ENCODE measurements around the gene SULF2.

SULF2 gene

DNA sequence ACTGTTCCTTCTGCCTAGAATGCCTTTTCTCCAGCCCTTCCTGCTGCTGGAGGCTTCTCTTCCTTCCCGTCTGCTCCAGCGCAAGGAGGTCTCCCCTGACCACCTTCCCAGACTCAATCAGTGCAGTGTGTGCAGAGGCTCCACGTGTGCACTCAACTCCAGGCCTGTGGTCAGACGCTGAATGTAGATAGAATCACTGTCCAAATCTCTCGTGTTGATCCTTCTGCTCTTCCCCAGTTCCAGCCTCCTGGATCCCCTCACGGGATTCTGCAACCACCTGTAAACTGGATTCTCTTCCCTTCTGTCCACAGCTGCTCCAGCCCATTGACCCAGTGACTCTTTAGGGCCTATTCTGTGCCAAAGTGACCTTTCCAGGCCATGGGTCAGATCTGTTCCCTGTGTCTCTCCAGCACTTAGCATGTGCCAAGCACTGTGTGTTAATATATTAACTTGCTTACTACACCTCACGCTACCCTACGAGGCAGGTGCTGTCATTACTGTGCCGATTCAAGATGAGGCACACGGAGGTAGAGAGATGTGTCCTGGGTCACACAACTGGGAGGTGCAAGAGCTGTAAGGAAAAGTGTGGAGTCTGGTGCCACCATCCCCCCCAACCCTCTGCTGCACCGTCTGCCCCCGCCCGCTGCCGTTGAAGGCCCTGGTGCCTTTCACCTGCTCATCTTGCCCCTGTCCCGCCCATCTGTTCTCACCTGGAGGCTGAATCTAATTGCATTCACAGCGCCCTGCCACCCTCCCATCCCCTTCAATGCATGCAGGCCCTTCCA is 112.2 kb downstream of the SULF2 start:
- Histone ChIP-seq H2AFZ (ENCODE audit: low read length) (no peak overlapping the region), H3K9ac (ENCODE audit: low read depth, low read length, poor library complexity, severe bottlenecking) (no peak overlapping the region), H4K20me1 (ENCODE audit: insufficient read depth, low read length, poor library complexity, severe bottlenecking) (no peaks in the 10 kb centered on the region), H3K9me3 (ENCODE audit: insufficient read depth, low read depth, low read length) (no peaks in the 10 kb centered on the region), H3F3A (ENCODE audit: low read depth) (no peaks in the 10 kb centered on the region), H3K4me2 (ENCODE audit: low read depth, low read length, poor library complexity, severe bottlenecking) (no peak overlapping the region), H3K36me3 (ENCODE audit: insufficient read depth, low read length) (no peaks in the 10 kb centered on the region), H3K27me3 (ENCODE audit: insufficient read depth, low read length, poor library complexity, severe bottlenecking) (no peaks in the 10 kb centered on the region), H3K9me2 (replicated peaks; ENCODE audit: low read depth, low read length) (no peaks in the 10 kb centered on the region), H3K4me1 (ENCODE audit: insufficient read depth, low read length, poor library complexity, severe bottlenecking) (no peaks in the 10 kb centered on the region), H3K79me2 (ENCODE audit: insufficient read depth, low read length) (no peaks in the 10 kb centered on the region), H3K4me3 (ENCODE audit: low read length, poor library complexity, severe bottlenecking) (no peak overlapping the region)
- TF ChIP-seq EZH2phosphoT487 (IDR thresholded peaks at IDR 0.05; ENCODE audit: borderline replicate concordance): no peak
- TF ChIP-seq, protein P1, sequence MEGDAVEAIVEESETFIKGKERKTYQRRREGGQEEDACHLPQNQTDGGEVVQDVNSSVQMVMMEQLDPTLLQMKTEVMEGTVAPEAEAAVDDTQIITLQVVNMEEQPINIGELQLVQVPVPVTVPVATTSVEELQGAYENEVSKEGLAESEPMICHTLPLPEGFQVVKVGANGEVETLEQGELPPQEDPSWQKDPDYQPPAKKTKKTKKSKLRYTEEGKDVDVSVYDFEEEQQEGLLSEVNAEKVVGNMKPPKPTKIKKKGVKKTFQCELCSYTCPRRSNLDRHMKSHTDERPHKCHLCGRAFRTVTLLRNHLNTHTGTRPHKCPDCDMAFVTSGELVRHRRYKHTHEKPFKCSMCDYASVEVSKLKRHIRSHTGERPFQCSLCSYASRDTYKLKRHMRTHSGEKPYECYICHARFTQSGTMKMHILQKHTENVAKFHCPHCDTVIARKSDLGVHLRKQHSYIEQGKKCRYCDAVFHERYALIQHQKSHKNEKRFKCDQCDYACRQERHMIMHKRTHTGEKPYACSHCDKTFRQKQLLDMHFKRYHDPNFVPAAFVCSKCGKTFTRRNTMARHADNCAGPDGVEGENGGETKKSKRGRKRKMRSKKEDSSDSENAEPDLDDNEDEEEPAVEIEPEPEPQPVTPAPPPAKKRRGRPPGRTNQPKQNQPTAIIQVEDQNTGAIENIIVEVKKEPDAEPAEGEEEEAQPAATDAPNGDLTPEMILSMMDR (conservative IDR thresholded peaks at IDR 0.05; ENCODE audit: low read length): no peak

DNA sequence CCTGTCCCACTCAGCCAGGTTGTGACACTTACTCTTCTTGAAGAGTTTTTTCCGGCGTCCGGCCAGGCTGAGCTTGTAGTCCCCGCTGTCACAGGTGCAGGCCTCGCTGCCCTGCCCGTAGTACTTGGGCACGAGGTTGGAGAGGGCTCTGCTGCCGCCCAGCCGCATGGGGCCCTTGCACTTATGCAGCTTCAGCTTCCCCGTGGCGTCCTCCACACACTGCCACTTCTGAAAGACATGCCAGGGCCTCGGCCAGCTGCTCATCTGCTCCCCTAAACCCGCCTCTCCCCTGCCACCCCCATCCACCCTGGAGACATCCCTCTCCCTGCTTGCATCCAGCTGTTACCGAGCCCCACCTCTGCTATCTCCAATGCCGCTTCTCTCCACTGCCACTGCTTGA is 113.1 kb downstream of the SULF2 start:
- TF ChIP-seq, protein P1 (conservative IDR thresholded peaks at IDR 0.05; ENCODE audit: low read length): no peak
- Histone ChIP-seq H3K4me2 (ENCODE audit: low read depth, low read length, poor library complexity, severe bottlenecking) (no peak overlapping the region), H3K27me3 (ENCODE audit: insufficient read depth, low read length, poor library complexity, severe bottlenecking) (no peaks in the 10 kb centered on the region), H3K9ac (ENCODE audit: low read depth, low read length, poor library complexity, severe bottlenecking) (no peak overlapping the region), H3K4me1 (ENCODE audit: insufficient read depth, low read length, poor library complexity, severe bottlenecking) (no peaks in the 10 kb centered on the region), H3K9me2 (replicated peaks; ENCODE audit: low read depth, low read length) (no peaks in the 10 kb centered on the region), H3F3A (ENCODE audit: low read depth) (no peaks in the 10 kb centered on the region), H3K36me3 (ENCODE audit: insufficient read depth, low read length) (no peaks in the 10 kb centered on the region), H3K4me3 (ENCODE audit: low read length, poor library complexity, severe bottlenecking) (no peak overlapping the region), H4K20me1 (ENCODE audit: insufficient read depth, low read length, poor library complexity, severe bottlenecking) (no peaks in the 10 kb centered on the region), H3K79me2 (ENCODE audit: insufficient read depth, low read length) (no peaks in the 10 kb centered on the region), H2AFZ (ENCODE audit: low read length) (no peak overlapping the region), H3K9me3 (ENCODE audit: insufficient read depth, low read depth, low read length) (no peaks in the 10 kb centered on the region)

DNA sequence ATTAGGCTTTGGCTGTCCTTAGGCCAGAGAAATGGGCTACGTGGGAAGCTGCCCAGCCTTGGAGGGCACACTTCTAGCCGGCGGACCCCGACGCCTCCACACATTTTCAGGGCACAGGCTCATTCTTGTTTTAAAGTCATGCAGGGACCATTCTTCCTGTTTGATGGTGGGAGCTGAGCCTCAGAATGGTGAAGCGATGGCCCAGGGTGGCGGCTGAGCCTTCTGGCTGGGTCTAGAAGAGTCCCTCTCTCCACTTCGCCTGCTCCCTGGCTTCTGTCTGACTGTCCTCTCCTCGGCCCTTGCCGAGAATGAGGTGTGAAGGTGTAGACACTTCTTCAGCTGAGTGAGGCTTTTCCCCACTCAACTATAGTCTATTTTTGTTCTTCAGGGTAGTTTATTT is 114.4 kb downstream of the SULF2 start:
- Histone ChIP-seq H2AFZ (ENCODE audit: low read length) (no peak overlapping the region), H3K4me1 (ENCODE audit: insufficient read depth, low read length, poor library complexity, severe bottlenecking) (no peaks in the 10 kb centered on the region)
- no peak for TF ChIP-seq EZH2phosphoT487 (IDR thresholded peaks at IDR 0.05; ENCODE audit: borderline replicate concordance)
- TF ChIP-seq, protein P1 (conservative IDR thresholded peaks at IDR 0.05; ENCODE audit: low read length): no peak

More for the DNA sequence above, 114.4 kb downstream of the SULF2 start:
- Histone ChIP-seq H3K36me3 (ENCODE audit: insufficient read depth, low read length) (no peaks in the 10 kb centered on the region), H3K27me3 (ENCODE audit: insufficient read depth, low read length, poor library complexity, severe bottlenecking) (no peaks in the 10 kb centered on the region), H3K9me3 (ENCODE audit: insufficient read depth, low read depth, low read length) (no peaks in the 10 kb centered on the region), H3K4me2 (ENCODE audit: low read depth, low read length, poor library complexity, severe bottlenecking) (no peak overlapping the region), H3K9me2 (replicated peaks; ENCODE audit: low read depth, low read length) (no peaks in the 10 kb centered on the region), H4K20me1 (ENCODE audit: insufficient read depth, low read length, poor library complexity, severe bottlenecking) (no peaks in the 10 kb centered on the region), H3F3A (ENCODE audit: low read depth) (no peaks in the 10 kb centered on the region), H3K79me2 (ENCODE audit: insufficient read depth, low read length) (no peaks in the 10 kb centered on the region), H3K9ac (ENCODE audit: low read depth, low read length, poor library complexity, severe bottlenecking) (no peak overlapping the region), H3K4me3 (ENCODE audit: low read length, poor library complexity, severe bottlenecking) (no peak overlapping the region)
